CD14-positive monocyte (primary cell): ENCODE measurements around the gene PKDCC. TPM values are rescaled to one million over a fixed set of nuclear protein-coding genes. Genes with fewer than 3 reads are reported as not detected.

ENCODE experiments used
- DNase-seq, 3 donors: peaks; one replicate each; pipeline ENCODE4 v3.0.0-alpha.2; 2011 to 2022
- H2AFZ ChIP-seq: 2 replicates; pipeline ENCODE4 v1.6.0; 2012; ENCODE audit warnings: mild to moderate bottlenecking, low read depth, low read length, inconsistent platforms; ENCODE audit not compliant: insufficient read depth, poor library complexity, severe bottlenecking
- H3K27ac ChIP-seq, 2 donors: 1 replicate in 1 of 2; 2 replicates in 1 of 2; pipeline ENCODE4 v1.5.1; 2012 to 2013; ENCODE audit warnings: low read length in 2 of 2, control low read depth in 1 of 2, inconsistent platforms in 1 of 2, low read depth in 1 of 2, mild to moderate bottlenecking in 1 of 2
- H3K27me3 ChIP-seq, 2 donors: one replicate each; pipeline versions ENCODE4 v1.6.0 to v1.6.1; 2011 to 2013; ENCODE audit warnings: low read length in 2 of 2; ENCODE audit not compliant: control insufficient read depth in 2 of 2, insufficient read depth in 2 of 2
- H3K36me3 ChIP-seq, 2 donors: replicated peaks in 1 of 2; 1 replicate in 1 of 2; 2 replicates in 1 of 2; pipeline versions ENCODE4 v1.5.1 to v1.6.1; 2012 to 2013; ENCODE audit warnings: low read length in 2 of 2, control low read depth in 1 of 2, inconsistent platforms in 1 of 2, mild to moderate bottlenecking in 1 of 2; ENCODE audit not compliant: insufficient read depth in 2 of 2, control insufficient read depth in 1 of 2
- H3K4me1 ChIP-seq, 2 donors: 1 replicate in 1 of 2; 2 replicates in 1 of 2; pipeline versions ENCODE4 v1.5.1 to v1.6.1; 2012 to 2013; ENCODE audit warnings: low read length in 2 of 2, control low read depth in 1 of 2, inconsistent platforms in 1 of 2, mild to moderate bottlenecking in 1 of 2, moderate library complexity in 1 of 2; ENCODE audit not compliant: insufficient read depth in 2 of 2, control insufficient read depth in 1 of 2
- H3K4me2 ChIP-seq: replicated peaks from 2 replicates; pipeline ENCODE3; 2012; ENCODE audit warnings: low read length, moderate library complexity, mild to moderate bottlenecking; ENCODE audit not compliant: poor library complexity, severe bottlenecking; ENCODE audit errors: extremely low read depth
- H3K4me3 ChIP-seq, 3 experiments: fragments of 200-600 bp in 1 of 3; sonication (generic) in 1 of 3; replicated peaks in 1 of 3; 1 replicate in 2 of 3; 2 replicates in 1 of 3; pipeline ENCODE4 v1.5.1; 2011 to 2013; ENCODE audit warnings: low read length in 3 of 3, mild to moderate bottlenecking in 3 of 3, control low read depth in 2 of 3, low read depth in 2 of 3, inconsistent platforms in 1 of 3, moderate library complexity in 1 of 3
- H3K79me2 ChIP-seq: 2 replicates; pipeline ENCODE4 v1.6.0; 2012; ENCODE audit warnings: mild to moderate bottlenecking, control low read depth, inconsistent platforms, low read length, moderate library complexity; ENCODE audit not compliant: insufficient read depth
- H3K9ac ChIP-seq: 2 replicates; pipeline ENCODE4 v1.6.0; 2017; ENCODE audit warnings: low read length, mild to moderate bottlenecking; ENCODE audit not compliant: insufficient read depth, poor library complexity, severe bottlenecking
- H3K9me3 ChIP-seq, 2 donors: replicated peaks in 1 of 2; 1 replicate in 1 of 2; 2 replicates in 1 of 2; pipeline versions ENCODE4 v1.5.1 to v1.6.1; 2012 to 2013; ENCODE audit warnings: low read length in 2 of 2, control low read depth in 1 of 2; ENCODE audit not compliant: control insufficient read depth in 1 of 2, insufficient read depth in 1 of 2
- H4K20me1 ChIP-seq: 2 replicates; pipeline ENCODE4 v1.6.0; 2012; ENCODE audit warnings: mild to moderate bottlenecking, low read length, control low read depth, moderate library complexity; ENCODE audit not compliant: insufficient read depth
- H3K27ac Mint-ChIP-seq, 7 donors: one replicate each; pipeline ENCODE4 v1.8.0; 2020; ENCODE audit warnings: mild to moderate bottlenecking in 7 of 7, mixed read lengths in 7 of 7, moderate library complexity in 6 of 7, inconsistent platforms in 2 of 7
- H3K27me3 Mint-ChIP-seq, 3 donors: one replicate each; pipeline ENCODE4 v1.8.0; 2021 to 2022; ENCODE audit warnings: low read depth in 3 of 3, mild to moderate bottlenecking in 3 of 3, mixed read lengths in 3 of 3, moderate library complexity in 3 of 3, inconsistent platforms in 1 of 3
- H3K36me3 Mint-ChIP-seq, 2 donors: one replicate each; pipeline ENCODE4 v1.8.0; 2020; ENCODE audit warnings: mixed read lengths in 2 of 2, inconsistent platforms in 1 of 2, mild to moderate bottlenecking in 1 of 2
- H3K4me1 Mint-ChIP-seq: one replicate; pipeline ENCODE4 v1.8.0; 2020; ENCODE audit warnings: mild to moderate bottlenecking, mixed read lengths
- H3K4me3 Mint-ChIP-seq, 2 donors: one replicate each; pipeline ENCODE4 v1.8.0; 2020; ENCODE audit warnings: mild to moderate bottlenecking in 2 of 2, mixed read lengths in 2 of 2, moderate library complexity in 1 of 2
- H3K9me3 Mint-ChIP-seq, 7 donors: one replicate each; pipeline ENCODE4 v1.8.0; 2020 to 2022; ENCODE audit warnings: mixed read lengths in 7 of 7, mild to moderate bottlenecking in 6 of 7, moderate library complexity in 6 of 7, inconsistent platforms in 2 of 7
- CTCF ChIP-seq: fragments of 200-600 bp; IDR thresholded peaks from one replicate; pipeline ENCODE4 v1.8.0; 2022; ENCODE audit warnings: antibody characterized with exemption, mild to moderate bottlenecking
- WGBS: methylation state at CpG from one replicate; pipeline ENCODE4 v1.1.5; 2013; ENCODE audit warnings: missing lambda C conversion rate; ENCODE audit not compliant: insufficient coverage; 5-methylcytosine and 5-hydroxymethylcytosine counted together
- intact Hi-C, 2 donors: fragments of 100-400 bp; cut with micrococcal nuclease; formaldehyde crosslinking; loops; one replicate each; pipeline versions ENCODE4 v1.15.0 to v1.15.1; 2023
- polyA plus RNA-seq, 3 donors: library from polyadenylated mRNA; depleted of rRNA in 1 of 3; unstranded in 2 of 3; stranded (reverse) in 1 of 3; fragments of 300-500 nt in 2 of 3; fragments of >200 nt in 1 of 3; fragmentation: Illumina TruSeq in 2 of 3; gene quantifications; 1 replicate in 2 of 3; 2 replicates in 1 of 3; pipeline ENCODE4 v1.2.3, GENCODE V29; 2012 to 2021

The PKDCC gene
- polyA plus RNA-seq, 3 donors: not detected

GRCh38 chr2:42035241-42035640 is 12.6 kb upstream of the PKDCC start:
- intact Hi-C loops: no loop called here
- Histone ChIP-seq H3K9ac (no peak overlapping the region), H3K27ac (no peak overlapping the region), H3K4me1 (no peaks in the 10 kb centered on the region), H4K20me1 (no peaks in the 10 kb centered on the region), H3K27me3 (no peaks in the 10 kb centered on the region), H3K4me2 (no peak overlapping the region), H3K4me3 (no peak overlapping the region), H3K9me3 (no peaks in the 10 kb centered on the region), H3K36me3 (no peaks in the 10 kb centered on the region), H2AFZ (no peak overlapping the region), H3K79me2 (no peaks in the 10 kb centered on the region)
- Mint-ChIP-seq H3K27me3 (peaks cover 4 to 15% (median 5%) of the 10 kb centered on the region in 3 donors), H3K4me3 (no peak overlapping the region), H3K4me1 (no peaks in the 10 kb centered on the region), H3K36me3 (no peaks in the 10 kb centered on the region), H3K9me3 (peaks cover 0 to 6% (median 0%) of the 10 kb centered on the region in 7 donors), H3K27ac (no peak overlapping the region)
- no peak for DNase-seq
- no peak for TF ChIP-seq CTCF
- WGBS: no CpG with 5 or more reads among the region's 5 CpGs

- WGBS: 87% methylated on average over 3 of the region's 7 CpGs
- no peak overlapping the region for H3K27ac Mint-ChIP-seq
These were observed 11.4 kb upstream of the PKDCC start for GRCh38 chr2:42036413-42036812.

More at GRCh38 chr2:42036413-42036812, 11.4 kb upstream of the PKDCC start:
- Histone ChIP-seq H3K4me1 (no peaks in the 10 kb centered on the region), H3K4me2 (no peak overlapping the region), H3K27me3 (peaks cover 0 to 3% of the 10 kb centered on the region in 2 donors), H2AFZ (no peak overlapping the region), H3K9me3 (no peaks in the 10 kb centered on the region), H3K9ac (no peak overlapping the region), H3K79me2 (no peaks in the 10 kb centered on the region), H3K27ac (no peak overlapping the region), H4K20me1 (no peaks in the 10 kb centered on the region), H3K36me3 (no peaks in the 10 kb centered on the region), H3K4me3 (no peak overlapping the region)
- peaks cover 5 to 18% (median 7%) of the 10 kb centered on the region in 3 donors for H3K27me3 Mint-ChIP-seq
- no peak for TF ChIP-seq CTCF
- H3K4me3 Mint-ChIP-seq: no peak overlapping the region
- peaks cover 0 to 6% (median 0%) of the 10 kb centered on the region in 7 donors for H3K9me3 Mint-ChIP-seq
- DNase-seq: no peak
- no peaks in the 10 kb centered on the region for H3K36me3 Mint-ChIP-seq
- intact Hi-C loops: no loop called here
- no peaks in the 10 kb centered on the region for H3K4me1 Mint-ChIP-seq
